ENCODE results near the gene NBEA.
"Not testable (repeated sequence)": the region's sequence is repeated elsewhere in the genome, so short reads cannot be mapped to it uniquely, and the experiment has no call there.

The NBEA gene

DNA sequence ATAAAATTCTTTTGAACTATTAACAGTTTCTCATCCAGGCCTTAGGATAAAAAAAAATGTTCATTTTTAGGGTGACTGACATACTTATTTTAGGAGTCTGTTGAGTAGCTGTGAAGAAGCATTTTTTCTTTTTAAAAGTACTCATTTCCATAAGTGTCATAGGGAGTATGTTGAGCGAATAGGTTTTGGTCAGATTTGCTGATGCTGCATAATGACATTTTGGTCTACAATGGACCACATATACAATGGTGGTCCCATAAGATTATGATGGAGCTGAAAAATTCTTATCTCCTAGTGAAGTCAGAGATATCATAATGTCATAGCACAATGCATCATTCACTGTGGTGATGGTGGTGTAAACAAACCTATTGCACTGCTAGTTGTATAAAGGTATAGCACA is 17.4 kb downstream of the NBEA start:
- DNase-seq (ENCODE audit: low read depth): no peak

GRCh38 chr13:34964558-34964957 is 22.5 kb downstream of the NBEA start:
- DNase-seq (ENCODE audit: low read depth): no peak

GRCh38 chr13:34967851-34968562 is 25.9 kb downstream of the NBEA start:
- DNase-seq (ENCODE audit: low read depth): no peak

- not testable (repeated sequence) for DNase-seq (ENCODE audit: low read depth)
Measured at GRCh38 chr13:34969539-34969938, 27.5 kb downstream of the NBEA start.

GRCh38 chr13:34970961-34971360 is 28.9 kb downstream of the NBEA start:
- no peak for DNase-seq (ENCODE audit: low read depth)

DNA sequence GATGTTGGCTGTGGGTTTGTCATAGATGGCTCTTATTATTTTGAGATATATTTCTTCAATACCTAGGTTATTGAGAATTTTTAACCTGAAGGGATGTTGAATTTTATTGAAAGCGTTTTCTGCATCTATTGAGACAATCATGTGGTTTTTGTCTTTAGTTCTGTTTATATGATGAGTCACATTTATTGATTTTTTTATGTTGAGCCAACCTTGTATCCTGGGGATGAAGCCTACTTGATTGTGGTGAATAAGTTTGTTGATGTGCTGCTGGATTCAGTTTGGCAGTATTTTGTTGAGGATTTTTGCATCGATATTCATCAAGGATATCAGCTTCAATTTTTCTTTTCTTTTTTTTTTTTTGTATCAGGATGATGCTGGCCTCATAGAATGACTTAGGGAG is 29.4 kb downstream of the NBEA start:
- no peak for DNase-seq (ENCODE audit: low read depth)

- DNase-seq (ENCODE audit: low read depth): not testable (repeated sequence)
Measured at GRCh38 chr13:34985199-34985598, 43.1 kb downstream of the NBEA start.

- no peak for DNase-seq (ENCODE audit: low read depth)
Measured at GRCh38 chr13:34988330-34988791, 46.3 kb downstream of the NBEA start.

DNA sequence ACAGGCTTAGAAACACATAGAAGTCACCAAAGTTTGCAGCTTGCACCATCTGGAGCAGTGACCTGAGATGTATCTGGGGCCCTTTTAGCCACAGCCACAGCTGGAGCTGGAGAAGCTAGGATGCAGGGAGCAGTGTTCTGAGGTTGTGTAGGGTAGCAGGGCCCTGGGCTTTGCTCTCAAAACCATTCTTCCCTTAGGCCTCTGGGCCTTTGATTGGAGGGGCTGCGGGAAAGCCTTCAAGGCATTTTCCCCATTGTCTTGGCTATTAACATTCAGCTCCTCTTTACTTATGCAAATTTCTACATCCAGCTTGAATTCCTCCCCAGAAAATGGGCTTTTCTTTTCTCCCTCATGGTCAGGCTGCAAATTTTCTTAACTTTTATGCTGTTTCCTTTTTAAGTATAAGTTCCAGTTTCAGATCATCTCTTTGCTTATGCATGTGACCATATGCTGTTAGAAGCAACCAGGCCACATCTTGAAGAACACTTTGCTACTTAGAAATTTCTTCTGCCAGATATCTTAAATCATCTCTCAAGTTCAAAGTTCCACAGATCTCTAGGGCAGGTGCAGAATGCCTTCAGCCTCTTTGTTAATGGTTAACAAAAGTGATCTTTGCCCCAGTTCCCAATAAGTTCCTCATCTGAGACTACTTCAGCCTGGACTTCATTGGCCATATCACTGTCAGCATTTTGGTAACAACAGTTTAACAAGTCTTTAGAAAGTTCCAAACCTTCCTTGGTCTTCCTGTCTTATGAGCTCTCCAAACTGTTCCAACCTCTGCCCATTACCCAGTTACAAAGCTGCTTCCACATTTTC is 48.5 kb downstream of the NBEA start:
- DNase-seq (ENCODE audit: low read depth): no peak

DNA sequence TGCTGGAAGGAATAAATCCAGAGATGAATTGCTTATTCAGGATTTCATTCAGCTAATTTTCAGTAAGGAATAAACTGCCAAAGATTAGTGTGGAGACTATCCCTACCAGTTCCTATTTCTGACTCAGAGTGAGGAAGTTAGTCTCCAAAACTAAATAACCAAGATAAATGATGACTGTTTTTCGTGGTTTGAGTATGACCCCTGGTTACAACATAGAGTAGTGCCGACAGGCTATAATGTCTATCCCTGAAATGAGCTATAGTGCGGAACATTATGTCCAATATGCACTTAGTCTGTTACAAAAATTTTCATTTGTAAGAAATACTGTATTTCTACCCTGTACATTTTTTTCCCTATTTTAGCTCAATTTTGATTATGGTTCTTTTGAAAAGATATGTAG is 51.4 kb downstream of the NBEA start:
- no peak for DNase-seq (ENCODE audit: low read depth)

GRCh38 chr13:35003734-35004133 is 61.7 kb downstream of the NBEA start:
- not testable (repeated sequence) for DNase-seq (ENCODE audit: low read depth)

- no peak for DNase-seq (ENCODE audit: low read depth)
Measured at GRCh38 chr13:35005051-35005450, 63.0 kb downstream of the NBEA start.

DNA sequence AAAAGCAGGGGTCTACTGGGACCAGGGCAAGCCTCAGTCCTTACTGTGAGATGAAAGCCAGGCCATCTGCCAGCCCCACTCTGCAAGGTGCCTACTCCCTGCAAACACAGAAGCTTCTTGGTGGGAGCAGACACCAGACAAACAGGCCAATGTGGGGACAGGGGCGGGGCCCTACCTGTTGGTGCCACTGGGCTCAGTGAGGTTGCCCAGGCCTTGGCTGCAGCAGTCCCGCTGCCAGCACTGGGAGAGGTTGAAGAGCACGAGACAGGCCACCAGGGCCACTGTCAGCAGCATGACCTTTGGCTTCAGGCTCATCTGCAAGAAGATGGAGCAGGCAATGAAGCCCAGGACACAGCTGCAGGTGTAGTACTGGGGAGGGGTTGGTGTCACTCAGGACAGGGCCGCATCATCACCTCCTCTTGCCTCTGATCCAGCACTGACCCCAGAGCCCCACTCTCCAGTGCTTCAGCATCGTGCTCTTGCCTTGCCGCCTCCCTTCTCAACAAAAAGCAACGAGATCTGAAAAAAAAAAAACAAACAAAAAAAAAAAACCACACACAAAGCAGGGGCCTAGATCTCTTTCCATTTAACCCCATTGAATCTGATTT is 72.6 kb downstream of the NBEA start:
- DNase-seq (ENCODE audit: low read depth): no peak

- DNase-seq (ENCODE audit: low read depth): no peak
Measured at GRCh38 chr13:35016362-35017112, 74.5 kb downstream of the NBEA start.

DNA sequence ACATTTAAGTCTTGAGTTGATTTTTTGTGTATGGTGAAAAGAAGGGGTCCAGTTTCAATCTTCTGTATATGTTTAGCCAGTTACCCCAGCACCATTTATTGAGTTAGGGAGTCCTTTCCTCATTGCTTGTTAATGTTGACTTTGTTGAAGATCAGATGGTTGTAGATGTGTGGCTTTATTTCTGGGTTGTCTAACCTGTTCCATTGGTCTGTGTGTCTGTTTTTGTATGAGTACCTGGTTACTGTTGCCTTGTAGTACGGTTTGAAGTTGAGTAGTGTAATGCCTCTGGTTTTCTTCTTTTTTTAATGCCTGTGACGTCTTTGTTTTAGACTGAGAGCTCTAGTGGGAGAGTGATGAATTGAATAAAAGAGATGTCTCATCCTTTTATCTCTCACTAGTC is 83.2 kb downstream of the NBEA start:
- no peak for DNase-seq (ENCODE audit: low read depth)

GRCh38 chr13:35028338-35028867 is 86.3 kb downstream of the NBEA start:
- no peak for DNase-seq (ENCODE audit: low read depth)

GRCh38 chr13:35039012-35039411 is 96.9 kb downstream of the NBEA start:
- DNase-seq (ENCODE audit: low read depth): no peak

DNA sequence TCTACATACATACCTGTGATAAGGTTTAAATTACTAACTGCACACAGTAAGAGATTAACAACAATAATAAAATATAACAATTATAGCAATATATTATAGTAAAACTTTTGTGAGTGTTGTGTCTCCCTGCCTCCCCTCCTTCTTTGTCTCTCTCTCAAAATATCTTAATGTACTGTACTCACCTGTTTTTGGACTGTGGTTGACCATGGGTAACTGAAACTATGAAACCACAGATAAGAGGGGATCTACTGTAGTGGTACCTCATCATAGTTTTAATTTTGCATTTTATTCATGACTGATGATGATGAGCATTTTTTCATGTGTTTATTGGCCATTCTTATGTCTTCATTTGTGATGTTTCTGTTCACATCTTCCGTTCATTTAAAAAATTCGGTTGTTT is 104.5 kb downstream of the NBEA start:
- no peak for DNase-seq (ENCODE audit: low read depth)

DNA sequence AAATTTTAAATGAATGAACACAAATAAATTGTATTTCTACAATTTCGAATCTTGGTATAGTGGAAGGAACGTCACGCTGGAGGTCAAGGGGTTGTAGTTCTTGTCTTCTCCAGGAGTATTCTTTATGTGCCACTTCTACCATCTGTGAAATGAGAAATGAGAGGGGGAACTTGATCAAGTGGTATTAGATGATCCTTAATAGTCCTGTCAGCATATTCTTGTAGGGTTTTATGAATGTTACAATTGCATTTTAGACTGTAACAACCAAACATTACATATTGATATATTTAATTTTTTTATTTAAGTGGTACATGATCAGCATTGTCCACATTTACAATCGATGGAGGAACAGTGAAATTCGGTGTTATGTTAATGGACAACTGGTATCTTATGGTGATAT is 113.6 kb downstream of the NBEA start:
- DNase-seq (ENCODE audit: low read depth): no peak

GRCh38 chr13:35057858-35058257 is 115.8 kb downstream of the NBEA start:
- DNase-seq (ENCODE audit: low read depth): no peak

DNA sequence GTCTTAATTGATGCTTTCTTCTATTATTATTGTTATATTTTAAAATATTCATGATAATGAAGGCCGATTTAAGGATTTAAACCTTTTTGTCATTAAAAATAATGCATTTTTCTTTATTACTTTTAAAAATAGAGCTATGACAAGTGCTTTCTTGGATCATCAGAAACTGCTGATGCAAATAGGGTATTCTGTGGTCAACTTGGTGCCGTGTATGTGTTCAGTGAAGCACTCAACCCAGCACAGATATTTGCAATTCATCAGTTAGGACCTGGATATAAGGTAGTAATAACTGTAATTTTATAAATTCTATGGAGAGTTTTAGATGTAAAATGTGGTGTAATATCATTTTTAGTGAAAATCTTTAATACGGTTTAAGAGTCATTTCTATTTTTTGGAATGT is 116.5 kb downstream of the NBEA start:
- DNase-seq (ENCODE audit: low read depth): not testable (repeated sequence)

DNA sequence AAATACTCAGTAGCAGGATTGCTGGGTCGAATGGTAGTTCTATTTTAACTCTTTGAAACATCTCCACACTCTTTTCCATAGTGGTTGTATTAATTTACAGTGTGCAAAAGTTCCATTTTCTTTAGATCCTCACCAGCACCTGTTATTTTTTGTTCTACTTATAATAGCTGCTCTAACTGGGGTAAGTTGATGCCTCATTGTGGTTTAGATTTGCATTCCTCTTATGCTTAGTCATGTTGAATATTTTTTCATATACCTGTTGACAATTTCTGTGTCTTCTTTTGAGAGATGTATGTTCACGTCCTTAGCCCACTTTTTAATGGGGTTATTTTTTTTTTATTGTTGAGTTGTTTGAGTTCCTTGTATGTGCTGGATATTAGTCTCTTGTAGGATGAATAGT is 144.6 kb downstream of the NBEA start:
- DNase-seq (ENCODE audit: low read depth): no peak

Measured in activated T-cell treated with anti-CD3 and anti-CD28 coated beads for 1 hour (primary cell).